ENCODE measurements around the gene OR4K14.

DNA sequence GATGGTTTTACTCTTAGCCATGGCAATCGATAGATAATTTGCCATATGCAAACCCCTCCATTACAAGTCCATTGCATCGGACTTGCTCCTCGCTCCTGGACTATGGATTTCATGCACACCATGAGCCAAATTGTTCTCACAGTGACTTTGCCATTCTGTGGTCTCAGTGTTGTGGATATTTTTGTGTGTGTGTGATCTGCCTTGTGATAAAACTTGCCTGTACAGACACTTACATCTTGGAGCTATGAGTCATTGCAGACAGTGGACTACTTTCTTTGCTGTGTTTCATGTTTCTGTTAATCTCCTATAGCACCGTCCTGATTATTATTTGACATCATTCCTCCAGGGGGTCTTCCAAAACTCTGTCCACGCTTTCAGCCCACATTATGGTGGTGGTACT, 25.1 kb upstream of the OR4K14 start:
- TF ChIP-seq, protein P1, sequence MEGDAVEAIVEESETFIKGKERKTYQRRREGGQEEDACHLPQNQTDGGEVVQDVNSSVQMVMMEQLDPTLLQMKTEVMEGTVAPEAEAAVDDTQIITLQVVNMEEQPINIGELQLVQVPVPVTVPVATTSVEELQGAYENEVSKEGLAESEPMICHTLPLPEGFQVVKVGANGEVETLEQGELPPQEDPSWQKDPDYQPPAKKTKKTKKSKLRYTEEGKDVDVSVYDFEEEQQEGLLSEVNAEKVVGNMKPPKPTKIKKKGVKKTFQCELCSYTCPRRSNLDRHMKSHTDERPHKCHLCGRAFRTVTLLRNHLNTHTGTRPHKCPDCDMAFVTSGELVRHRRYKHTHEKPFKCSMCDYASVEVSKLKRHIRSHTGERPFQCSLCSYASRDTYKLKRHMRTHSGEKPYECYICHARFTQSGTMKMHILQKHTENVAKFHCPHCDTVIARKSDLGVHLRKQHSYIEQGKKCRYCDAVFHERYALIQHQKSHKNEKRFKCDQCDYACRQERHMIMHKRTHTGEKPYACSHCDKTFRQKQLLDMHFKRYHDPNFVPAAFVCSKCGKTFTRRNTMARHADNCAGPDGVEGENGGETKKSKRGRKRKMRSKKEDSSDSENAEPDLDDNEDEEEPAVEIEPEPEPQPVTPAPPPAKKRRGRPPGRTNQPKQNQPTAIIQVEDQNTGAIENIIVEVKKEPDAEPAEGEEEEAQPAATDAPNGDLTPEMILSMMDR (IDR thresholded peaks at IDR 0.05; ENCODE audit: low read depth, low read length, poor library complexity, severe bottlenecking) = no peak
- TF ChIP-seq EZH2phosphoT487 (IDR thresholded peaks at IDR 0.05; ENCODE audit: borderline replicate concordance, low read length) = no peak

Measured in DOHH2 (cell line).